Measurements from ENCODE around the gene ITPR2.

Gene ITPR2

DNA sequence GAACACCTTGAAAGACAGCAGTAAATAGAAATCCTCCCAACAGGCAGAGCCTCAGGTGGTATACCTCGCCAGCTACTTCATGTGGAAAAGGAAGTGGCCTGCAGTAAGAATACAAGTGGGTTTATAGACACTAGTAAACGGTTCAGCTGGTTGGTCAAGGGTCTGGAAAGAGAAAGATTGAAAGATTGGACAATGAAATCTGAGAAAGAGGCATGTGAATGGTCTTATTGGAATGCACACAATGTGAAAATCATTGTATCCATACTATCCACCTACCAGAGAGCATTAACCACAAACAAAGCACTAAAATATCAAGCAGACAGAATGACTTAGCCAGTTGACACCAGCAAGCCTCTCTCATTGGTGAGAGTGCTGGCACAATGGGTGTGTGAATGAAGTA, 539.4 kb downstream of the ITPR2 start:
- FAIRE-seq = peak; percentile 94
- no peak for DNase-seq (ENCODE audit: insufficient read length, low spot score)

DNA sequence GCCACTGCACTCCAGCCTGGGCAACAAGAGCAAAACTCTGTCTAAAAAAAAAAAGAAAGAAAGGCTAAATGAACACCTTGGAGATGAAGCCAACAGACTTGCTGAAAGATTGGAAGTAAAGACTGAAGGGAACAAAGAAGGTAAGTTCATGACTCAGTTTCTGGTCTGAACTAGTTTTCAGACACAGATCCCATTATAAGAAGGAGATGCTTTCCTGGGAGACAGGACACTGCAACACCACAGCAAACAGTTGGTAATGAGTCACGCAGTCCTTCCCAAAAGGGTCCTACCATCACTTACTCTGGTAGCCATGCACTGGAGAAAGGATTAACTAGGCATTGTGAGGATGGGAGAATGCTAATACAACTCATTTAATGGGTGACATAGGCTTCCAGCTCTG, 540.4 kb downstream of the ITPR2 start:
- FAIRE-seq (no peak), DNase-seq (ENCODE audit: insufficient read length, low spot score) (no peak)

DNA sequence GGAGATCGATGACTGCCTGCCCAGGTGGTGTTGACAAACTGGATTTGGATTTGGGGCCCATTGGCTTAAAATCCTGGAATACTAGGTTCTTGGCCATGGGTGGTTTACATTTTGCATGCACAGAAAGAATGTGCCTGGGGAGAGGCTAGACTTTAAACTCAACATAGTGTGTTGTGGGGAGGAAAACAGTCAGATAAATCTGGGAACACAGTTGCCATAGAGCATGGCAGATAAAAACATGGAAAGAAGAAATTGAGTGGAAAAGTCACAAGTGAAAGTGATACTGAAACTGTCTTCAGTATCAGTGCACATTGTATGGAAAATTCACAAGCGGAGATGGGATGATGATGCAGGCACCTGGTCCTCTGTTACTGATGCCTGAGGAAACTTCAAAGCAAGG, 542.4 kb downstream of the ITPR2 start:
- no peak for FAIRE-seq
- DNase-seq (ENCODE audit: insufficient read length, low spot score) = no peak

DNA sequence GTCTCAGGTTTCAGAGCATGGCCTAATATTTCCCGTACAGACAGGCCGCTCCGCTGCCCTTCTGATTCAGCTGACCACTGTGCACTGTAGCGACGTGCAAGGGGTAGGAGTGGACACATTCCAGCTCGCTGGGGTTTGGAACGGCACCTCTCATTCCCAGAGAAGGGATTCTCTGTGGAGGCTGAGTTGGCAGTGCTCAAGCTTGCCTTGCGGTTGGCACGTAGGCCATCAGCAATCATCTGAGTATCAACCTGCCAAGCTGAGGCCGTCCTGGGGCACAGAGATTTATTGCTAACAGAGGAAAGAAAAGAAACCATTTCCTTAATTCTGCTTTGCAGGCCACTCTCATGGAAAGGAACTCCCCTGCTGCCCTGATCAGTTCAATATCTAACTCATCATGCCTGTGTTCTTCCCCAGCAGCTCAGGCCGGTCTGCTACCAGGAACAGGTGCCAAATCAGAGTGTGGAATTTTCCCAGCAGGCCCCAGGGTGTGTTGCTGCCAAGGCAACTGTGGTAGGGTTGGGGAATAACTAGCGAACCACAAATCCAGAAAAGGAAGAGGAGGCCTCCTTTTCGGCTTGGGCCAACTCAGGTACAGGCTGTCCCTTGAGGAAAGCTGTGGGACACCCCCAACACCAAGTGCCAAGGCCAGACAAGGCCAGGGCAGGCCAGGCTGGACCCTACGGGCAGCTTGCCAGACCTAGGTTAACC, 545.2 kb downstream of the ITPR2 start:
- no peak for DNase-seq (ENCODE audit: insufficient read length, low spot score)
- no peak for FAIRE-seq
